ENCODE measurements around the gene FIGNL2.
A peak's percentile ranks its signal among the peaks of the same experiment; 100 is the strongest.
"Not testable (repeated sequence)": the region's sequence is repeated elsewhere in the genome, so short reads cannot be mapped to it uniquely, and the experiment has no call there.

The FIGNL2 gene

GRCh38 chr12:51833448-51834227, 14.9 kb downstream of the FIGNL2 start:
- no peak for DNase-seq

- DNase-seq = no peak
Measured at GRCh38 chr12:51832354-51833107, 16.0 kb downstream of the FIGNL2 start.

DNA sequence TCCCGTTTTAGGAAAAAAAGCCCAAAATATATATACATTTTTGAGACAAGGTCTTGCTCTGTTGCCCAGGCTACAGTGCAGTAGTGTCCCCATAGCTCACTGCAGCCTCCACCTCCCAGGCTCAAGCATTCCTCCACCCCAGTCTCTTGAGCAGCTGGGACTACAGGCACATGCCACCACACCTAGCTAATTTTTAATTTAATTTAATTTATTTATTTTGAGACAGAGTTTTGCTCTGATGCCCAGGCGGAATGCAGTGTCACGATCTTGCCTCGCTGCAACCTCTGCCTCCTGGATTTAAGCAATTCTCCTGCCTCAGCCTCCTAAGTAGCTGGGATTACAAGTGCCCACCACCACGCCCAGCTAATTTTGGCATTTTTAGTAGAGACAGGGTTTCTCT, 16.7 kb downstream of the FIGNL2 start:
- not testable (repeated sequence) for DNase-seq

GRCh38 chr12:51829641-51830040, 18.9 kb downstream of the FIGNL2 start:
- no peak for DNase-seq

GRCh38 chr12:51829011-51829481, 19.5 kb downstream of the FIGNL2 start:
- DNase-seq = no peak

DNA sequence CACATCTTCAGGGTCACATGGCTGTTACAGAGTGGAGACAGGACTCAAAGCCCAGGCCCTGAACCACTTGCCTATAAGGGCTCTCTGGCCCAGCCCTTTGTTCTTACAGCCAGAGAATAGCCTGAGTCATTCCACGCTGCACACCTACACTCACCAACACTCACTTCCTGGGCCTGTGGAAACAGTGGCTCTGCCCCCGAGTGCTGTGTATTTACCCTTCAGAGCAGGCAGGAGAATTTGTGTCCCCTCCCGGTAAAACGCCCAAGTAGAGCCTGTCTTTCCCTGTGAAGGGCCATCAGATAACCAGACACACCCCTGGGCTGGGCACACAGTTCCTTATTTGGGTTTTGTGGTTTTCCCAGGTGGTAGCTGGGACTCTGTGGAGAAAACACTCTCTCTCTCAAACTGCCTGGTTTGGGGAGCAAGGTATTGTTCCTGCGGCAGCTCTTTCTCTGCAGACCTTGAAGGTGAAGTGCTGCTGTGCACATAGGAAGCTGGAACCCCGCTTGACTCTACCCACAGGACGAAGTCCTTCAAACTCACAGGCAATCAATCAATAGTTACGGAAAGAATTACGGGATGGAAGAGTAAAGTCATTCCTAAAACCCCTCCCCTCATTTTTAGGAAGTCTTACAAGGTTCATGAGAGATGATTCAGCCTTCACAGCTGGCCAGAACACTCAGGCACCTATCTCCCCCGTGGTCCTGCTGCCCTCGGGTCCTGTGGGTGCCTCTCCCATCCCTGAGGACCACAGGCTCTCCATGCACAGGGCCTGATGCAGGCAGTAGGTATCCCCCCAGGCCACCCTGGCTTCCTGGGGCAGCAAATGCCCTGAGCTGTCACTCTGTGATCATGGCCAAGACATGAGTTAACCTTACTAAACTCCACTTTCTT, 20.3 kb downstream of the FIGNL2 start:
- DNase-seq = no peak

DNA sequence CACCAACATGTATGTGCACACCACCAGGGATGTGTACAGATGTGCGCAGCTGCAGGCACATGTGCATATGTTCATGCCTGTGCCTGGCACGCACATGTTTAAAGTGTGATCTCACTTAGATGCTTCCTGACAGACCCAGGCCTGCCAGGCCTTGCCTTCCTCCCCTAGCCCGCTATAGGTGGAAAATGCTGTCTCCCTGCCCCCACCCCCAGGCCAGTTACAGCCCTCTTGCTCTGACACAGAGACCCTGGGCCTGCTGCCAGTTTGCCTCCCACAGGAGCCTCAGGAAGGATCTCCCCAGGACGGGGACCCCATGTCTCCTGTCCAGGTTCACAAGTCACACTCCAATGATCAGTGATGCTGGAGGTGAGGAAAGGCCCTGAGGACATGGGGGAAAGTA, 21.6 kb downstream of the FIGNL2 start:
- no peak for DNase-seq

GRCh38 chr12:51825216-51825615, 23.3 kb downstream of the FIGNL2 start:
- DNase-seq = no peak

DNA sequence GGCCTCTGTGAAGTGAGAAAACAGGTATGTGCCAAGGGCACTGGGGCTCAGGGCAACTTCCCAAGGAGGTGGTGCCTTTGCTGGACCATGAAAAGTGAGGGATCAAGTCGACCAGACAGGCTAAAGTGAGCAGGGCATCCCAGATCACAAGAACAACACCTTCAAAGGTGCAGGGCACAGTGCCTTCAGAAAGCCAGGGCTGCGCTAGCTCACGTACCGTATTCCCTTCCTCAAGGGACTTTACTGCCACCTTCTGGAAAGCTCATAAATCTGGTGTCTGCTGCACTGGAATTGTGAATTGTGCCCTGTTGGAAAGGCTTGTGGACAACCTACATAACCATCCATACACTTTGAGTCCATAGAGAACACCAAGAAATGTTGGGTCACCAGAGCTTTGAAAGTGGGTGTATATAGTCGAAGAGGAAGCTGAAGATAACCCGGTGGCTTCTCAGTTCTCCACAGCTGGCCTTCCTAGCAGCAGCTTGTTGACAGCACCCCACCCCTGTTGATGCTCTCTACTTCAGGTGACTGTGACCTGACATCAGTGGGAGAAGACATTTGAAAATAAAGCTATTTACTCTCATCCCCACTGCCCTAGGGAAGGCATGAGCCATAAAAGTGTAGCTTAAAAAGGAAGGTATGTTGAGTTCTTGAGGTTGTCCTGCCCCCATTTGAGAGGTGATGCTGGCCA, 24.5 kb downstream of the FIGNL2 start:
- peak; percentile 24 for DNase-seq

DNA sequence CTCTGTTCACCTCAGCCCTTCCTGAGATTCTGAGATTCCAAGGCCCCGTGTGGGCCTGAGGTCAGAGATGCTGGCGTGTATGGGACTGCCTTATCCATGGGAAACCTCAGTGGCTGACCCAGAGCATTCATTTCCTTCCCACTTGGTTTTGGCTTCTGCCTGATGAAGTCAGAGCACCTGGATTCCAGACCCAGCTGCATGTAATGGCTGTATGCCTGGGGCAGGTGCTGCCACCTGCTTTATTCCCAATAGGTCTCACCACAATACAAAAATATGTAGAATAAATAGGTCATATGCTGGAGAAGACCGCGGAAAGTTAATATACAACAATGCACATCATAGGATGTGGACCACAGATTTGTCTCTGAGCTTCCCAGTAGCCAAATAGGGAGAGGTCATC, 25.6 kb downstream of the FIGNL2 start:
- no peak for DNase-seq

- DNase-seq = no peak
Measured at GRCh38 chr12:51822261-51822616, 26.3 kb downstream of the FIGNL2 start.

- no peak for DNase-seq
Measured at GRCh38 chr12:51821440-51822260, 26.9 kb downstream of the FIGNL2 start.

DNA sequence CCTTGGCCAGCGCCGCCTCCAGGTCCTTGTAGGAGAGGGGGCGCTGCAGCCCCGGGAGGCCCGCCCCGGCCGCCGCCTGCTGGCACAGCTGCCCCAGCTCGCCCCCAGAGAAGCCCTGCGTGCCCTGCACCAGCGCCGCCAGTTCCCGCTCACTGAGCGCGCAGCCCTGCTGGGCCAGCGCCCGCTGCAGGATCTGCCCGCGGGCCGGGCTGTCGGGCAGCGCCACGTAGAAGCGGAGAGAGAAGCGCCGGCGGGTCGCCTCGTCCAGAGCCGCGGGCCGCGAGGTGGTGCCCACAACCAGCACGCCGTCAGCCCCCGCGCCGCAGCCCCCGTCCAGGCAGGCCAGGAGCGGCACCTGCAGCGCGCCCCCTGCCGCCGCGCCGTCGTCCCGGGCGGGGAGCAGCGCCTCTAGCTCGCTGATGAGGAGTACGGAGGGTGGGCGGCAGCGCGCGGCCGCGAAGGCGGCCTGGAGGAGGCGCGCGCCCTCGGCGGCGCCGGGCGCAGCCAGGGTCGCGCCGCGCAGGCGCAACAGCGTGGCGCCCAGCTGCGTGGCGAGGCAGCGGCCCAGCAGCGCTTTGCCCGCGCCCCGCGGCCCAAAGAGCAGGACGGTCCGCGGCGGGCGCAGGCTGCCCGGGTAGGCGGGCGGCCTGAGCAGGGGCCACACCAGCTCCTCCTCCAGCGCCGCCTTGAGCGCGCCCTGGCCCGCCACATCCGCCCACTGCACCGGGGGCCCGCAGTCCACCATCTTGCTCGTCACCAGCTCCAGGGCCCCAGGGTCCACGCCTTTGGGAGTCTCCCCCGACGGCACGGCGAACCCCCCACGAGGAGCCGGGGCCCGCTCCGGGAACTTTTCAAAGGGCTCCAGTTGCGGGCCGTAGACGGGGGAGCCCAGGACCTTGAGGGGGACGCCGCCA, 27.7 kb downstream of the FIGNL2 start:
- DNase-seq = peak; percentile 48

GRCh38 chr12:51819736-51820525, 28.6 kb downstream of the FIGNL2 start:
- DNase-seq = no peak

GRCh38 chr12:51818566-51819300, 29.8 kb downstream of the FIGNL2 start:
- DNase-seq = no peak

GRCh38 chr12:51818086-51818485, 30.4 kb downstream of the FIGNL2 start:
- no peak for DNase-seq

DNA sequence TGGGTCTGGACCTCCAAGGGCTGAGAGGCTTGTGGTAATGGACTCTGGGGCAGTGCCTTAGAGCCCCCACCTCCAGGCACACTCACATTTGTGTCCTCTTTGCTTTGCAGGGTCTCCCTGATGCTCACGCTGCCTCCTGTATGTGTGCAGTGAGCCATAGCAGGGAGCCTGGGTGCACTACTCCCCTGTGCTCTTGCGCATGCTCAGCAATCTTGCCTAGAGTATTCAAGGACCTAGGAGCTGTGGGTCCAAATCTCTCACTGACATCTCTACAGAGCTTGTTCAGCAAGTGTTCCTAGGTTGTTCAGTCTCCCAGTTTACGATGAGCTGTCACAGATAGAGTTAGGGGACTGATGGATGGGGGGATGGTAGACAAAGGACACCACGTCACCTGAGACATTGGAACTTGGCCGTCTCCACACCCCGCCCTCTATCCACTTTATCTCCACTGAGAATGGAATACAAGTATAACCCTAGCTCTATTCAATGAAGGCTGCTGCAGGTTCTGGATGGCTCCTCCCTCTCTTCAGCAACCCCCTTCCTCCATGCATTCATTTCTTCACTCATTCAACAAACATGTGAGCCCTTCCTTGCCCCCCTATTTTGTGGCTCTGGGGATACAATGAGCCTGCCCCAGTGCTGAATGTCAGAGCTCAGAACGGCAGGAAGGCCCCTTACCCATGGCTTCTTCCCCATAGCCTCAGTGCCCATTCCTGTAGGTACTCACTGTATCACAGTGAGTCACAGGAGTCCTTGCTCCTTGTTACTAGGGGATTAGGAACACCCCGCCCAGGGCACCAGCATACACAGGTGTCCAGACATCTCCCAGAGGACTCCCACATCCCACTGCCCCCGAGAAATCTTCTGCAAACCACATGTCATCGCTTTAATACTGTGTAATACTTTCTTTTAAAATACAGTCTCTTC, 31.2 kb downstream of the FIGNL2 start:
- DNase-seq = peak; percentile 11

GRCh38 chr12:51815571-51815970, 32.9 kb downstream of the FIGNL2 start:
- no peak for DNase-seq

Measured in DMS79 treated with DMSO at 0.1 percent for 48 hours (cell line).